Neural crest cell (in vitro differentiated cells): ENCODE results near the gene MIAT. TPM values are rescaled to one million over a fixed set of nuclear protein-coding genes. Genes with fewer than 3 reads are reported as not detected.

Source experiments
- DNase-seq: peaks from one replicate; pipeline ENCODE4 v3.0.0; 2021; ENCODE audit warnings: low read depth, mixed read lengths, low spot score
- H3K27ac Mint-ChIP-seq: one replicate; pipeline ENCODE4 v1.8.0; 2021; ENCODE audit warnings: mild to moderate bottlenecking, mixed read lengths; ENCODE audit not compliant: unreplicated experiment
- H3K27me3 Mint-ChIP-seq: 2 replicates; pipeline ENCODE4 v1.8.0; 2021; ENCODE audit warnings: low read depth, mild to moderate bottlenecking, mixed read lengths
- H3K36me3 Mint-ChIP-seq: 2 replicates; pipeline ENCODE4 v1.8.0; 2021; ENCODE audit warnings: low read depth, mild to moderate bottlenecking, mixed read lengths
- H3K4me1 Mint-ChIP-seq: 2 replicates; pipeline ENCODE4 v1.8.0; 2021; ENCODE audit warnings: mixed read lengths
- H3K4me3 Mint-ChIP-seq: one replicate; pipeline ENCODE4 v1.8.0; 2021; ENCODE audit warnings: mild to moderate bottlenecking, mixed read lengths
- H3K9me3 Mint-ChIP-seq: 2 replicates; pipeline ENCODE4 v1.8.0; 2021; ENCODE audit warnings: mixed read lengths
- total RNA-seq: library from RNA; stranded (reverse); gene quantifications from 2 replicates; pipeline ENCODE4 v1.2.1, GENCODE V29; 2021
- TF ChIP-seq, protein P1 (sequence below): fragments of 200-600 bp; sonication (generic); conservative IDR thresholded peaks from 2 replicates; pipeline ENCODE4 v1.5.0; 2021; ENCODE audit warnings: antibody characterized with exemption, mild to moderate bottlenecking

MIAT gene
- total RNA-seq, 1 donor from 2014 or later = 45.6 TPM

DNA sequence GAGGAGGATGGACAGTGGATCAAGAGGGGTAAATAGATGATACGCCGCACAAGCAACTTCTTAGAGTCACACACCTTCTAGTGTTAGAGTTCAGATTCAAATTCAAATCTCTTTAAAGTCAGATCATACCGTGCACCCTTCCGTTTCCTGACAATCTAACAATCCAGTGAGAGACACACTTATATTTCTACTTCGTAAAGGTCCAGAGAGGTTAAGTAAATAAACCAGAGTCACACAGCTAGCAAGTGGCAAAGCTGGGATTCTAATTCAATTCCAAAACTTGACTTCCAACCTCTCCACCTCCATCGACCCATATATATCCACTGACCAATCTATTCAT lies 34.0 kb downstream of the MIAT start:
- peaks cover 12% of the 10 kb centered on the region for H3K36me3 Mint-ChIP-seq

DNA sequence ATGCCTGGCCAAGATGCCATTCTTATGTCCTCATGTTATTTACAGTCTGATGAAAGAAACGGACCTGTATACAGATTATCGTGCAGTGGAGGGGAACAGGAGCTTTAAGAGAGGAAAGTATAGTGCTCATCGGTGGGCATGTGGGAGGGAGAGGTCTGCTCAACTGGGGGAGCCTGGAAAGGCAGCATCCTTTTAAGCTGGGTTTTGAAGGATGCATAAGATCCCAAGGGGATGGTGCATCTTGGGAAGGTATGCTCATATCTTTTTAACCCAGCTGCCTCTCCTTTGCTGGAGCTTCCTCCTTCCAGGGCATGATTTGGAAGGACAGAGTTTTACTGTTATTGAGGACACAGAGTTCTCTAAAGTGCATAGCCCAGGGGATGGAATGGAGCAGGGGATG lies 34.8 kb downstream of the MIAT start:
- peaks cover 15% of the 10 kb centered on the region for H3K36me3 Mint-ChIP-seq
- no peak overlapping the region for H3K4me3 Mint-ChIP-seq
- TF ChIP-seq, protein P1, sequence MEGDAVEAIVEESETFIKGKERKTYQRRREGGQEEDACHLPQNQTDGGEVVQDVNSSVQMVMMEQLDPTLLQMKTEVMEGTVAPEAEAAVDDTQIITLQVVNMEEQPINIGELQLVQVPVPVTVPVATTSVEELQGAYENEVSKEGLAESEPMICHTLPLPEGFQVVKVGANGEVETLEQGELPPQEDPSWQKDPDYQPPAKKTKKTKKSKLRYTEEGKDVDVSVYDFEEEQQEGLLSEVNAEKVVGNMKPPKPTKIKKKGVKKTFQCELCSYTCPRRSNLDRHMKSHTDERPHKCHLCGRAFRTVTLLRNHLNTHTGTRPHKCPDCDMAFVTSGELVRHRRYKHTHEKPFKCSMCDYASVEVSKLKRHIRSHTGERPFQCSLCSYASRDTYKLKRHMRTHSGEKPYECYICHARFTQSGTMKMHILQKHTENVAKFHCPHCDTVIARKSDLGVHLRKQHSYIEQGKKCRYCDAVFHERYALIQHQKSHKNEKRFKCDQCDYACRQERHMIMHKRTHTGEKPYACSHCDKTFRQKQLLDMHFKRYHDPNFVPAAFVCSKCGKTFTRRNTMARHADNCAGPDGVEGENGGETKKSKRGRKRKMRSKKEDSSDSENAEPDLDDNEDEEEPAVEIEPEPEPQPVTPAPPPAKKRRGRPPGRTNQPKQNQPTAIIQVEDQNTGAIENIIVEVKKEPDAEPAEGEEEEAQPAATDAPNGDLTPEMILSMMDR = no peak
- H3K9me3 Mint-ChIP-seq = no peaks in the 10 kb centered on the region
- H3K27me3 Mint-ChIP-seq = peaks cover 15% of the 10 kb centered on the region
- no peak for DNase-seq
- no peak overlapping the region for H3K27ac Mint-ChIP-seq
- H3K4me1 Mint-ChIP-seq = peaks cover 12% of the 10 kb centered on the region

More for the DNA sequence above, 34.0 kb downstream of the MIAT start:
- peaks cover 16% of the 10 kb centered on the region for H3K27me3 Mint-ChIP-seq
- DNase-seq = no peak
- H3K4me3 Mint-ChIP-seq = no peak overlapping the region
- TF ChIP-seq, protein P1 = no peak
- no peak overlapping the region for H3K27ac Mint-ChIP-seq
- no peaks in the 10 kb centered on the region for H3K9me3 Mint-ChIP-seq
- peaks cover 12% of the 10 kb centered on the region for H3K4me1 Mint-ChIP-seq

DNA sequence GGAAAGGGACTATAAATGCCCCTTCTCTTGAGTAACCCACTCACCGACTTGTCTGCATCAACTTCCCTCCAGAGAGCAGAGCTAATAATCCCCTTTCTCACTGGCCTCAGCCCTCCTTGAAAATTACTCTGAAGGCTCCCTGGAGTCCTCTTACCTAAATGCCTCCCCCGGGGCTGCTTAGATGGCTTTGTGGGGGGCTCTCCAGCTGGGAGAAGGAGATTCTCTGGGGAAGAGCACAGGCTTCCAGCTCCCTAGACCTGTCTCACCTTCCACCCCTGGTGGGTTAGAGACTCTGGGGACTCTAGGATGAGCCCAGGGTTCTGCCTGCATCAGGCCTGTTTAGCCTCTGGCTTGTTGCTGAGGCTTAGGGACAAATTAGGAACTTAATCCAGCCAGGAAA lies 39.8 kb downstream of the MIAT start:
- no peak for DNase-seq
- H3K27ac Mint-ChIP-seq = no peak overlapping the region
- H3K36me3 Mint-ChIP-seq = peaks cover 36% of the 10 kb centered on the region
- no peaks in the 10 kb centered on the region for H3K27me3 Mint-ChIP-seq
- peaks cover 7% of the 10 kb centered on the region for H3K9me3 Mint-ChIP-seq
- H3K4me3 Mint-ChIP-seq = no peak overlapping the region
- H3K4me1 Mint-ChIP-seq = no peaks in the 10 kb centered on the region
- TF ChIP-seq, protein P1 = no peak

DNA sequence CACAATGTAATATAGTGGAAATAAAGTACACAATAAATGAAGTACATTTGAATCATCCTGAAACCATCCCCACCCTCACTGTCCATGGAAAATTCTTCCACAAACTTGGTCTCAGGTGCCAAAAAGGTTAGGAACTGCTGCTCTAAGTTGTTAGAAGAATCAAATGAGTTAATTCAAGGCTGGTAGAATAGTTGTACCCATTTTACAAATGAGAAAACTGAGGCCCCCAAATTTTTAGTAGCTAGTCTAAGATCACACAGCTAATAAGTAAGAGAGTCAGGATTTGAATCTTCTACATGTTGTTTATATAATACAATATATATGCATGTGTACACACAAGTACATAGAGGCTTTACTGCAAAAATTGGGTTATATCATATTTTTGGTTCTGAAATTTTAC lies 43.1 kb downstream of the MIAT start:
- TF ChIP-seq, protein P1 = no peak
- Mint-ChIP-seq H3K36me3 (peaks cover 35% of the 10 kb centered on the region), H3K27me3 (no peaks in the 10 kb centered on the region)

DNA sequence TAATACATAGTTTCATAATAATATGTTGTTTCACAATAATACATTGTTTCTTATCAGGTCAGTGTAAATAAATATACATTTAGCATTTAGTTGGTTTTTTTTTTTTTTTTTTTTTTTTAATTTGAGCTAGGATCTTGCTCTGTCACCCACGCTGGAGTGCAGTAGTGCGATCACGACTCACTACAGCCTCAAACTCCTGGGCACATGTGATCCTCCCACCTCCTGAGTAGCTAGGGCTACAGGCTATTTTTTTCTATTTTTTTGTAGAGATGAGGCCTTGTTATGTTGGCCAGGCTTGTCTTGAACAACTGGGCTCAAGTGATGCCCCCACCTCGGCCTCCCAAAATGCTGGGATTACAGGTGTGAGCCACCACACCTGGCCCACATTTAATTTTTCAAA lies 43.5 kb downstream of the MIAT start:
- Mint-ChIP-seq H3K9me3 (peaks cover 7% of the 10 kb centered on the region), H3K36me3 (peaks cover 31% of the 10 kb centered on the region), H3K4me1 (no peaks in the 10 kb centered on the region), H3K27me3 (no peaks in the 10 kb centered on the region), H3K27ac (no peak overlapping the region), H3K4me3 (no peak overlapping the region)
- DNase-seq = no peak
- TF ChIP-seq, protein P1 = no peak

More for the DNA sequence above, 43.1 kb downstream of the MIAT start:
- H3K27ac Mint-ChIP-seq = no peak overlapping the region
- H3K4me1 Mint-ChIP-seq = no peaks in the 10 kb centered on the region
- H3K4me3 Mint-ChIP-seq = no peak overlapping the region
- H3K9me3 Mint-ChIP-seq = peaks cover 7% of the 10 kb centered on the region
- DNase-seq = no peak

DNA sequence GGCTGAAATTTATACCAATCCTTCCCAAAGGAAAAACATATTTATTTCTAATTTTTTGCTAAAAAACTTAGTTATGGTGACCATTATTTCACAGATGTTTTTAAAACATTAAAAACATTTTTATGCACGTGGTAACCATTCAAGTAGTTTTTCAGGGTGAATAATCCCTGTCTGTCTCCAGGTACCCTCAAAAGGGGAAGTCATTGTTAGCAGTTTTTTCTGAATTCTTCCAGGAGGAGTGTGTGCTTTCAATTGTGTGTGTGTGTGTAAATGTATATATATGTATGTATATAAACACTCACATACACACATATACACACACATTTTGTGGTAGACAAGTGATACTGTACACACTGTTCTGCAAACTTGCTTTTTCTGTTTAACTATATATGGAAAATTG lies 43.9 kb downstream of the MIAT start:
- H3K9me3 Mint-ChIP-seq = peaks cover 7% of the 10 kb centered on the region
- no peaks in the 10 kb centered on the region for H3K4me1 Mint-ChIP-seq
- H3K27me3 Mint-ChIP-seq = no peaks in the 10 kb centered on the region
- peaks cover 31% of the 10 kb centered on the region for H3K36me3 Mint-ChIP-seq
- TF ChIP-seq, protein P1 = no peak
- no peak overlapping the region for H3K4me3 Mint-ChIP-seq
- DNase-seq = no peak
- no peak overlapping the region for H3K27ac Mint-ChIP-seq
